NCI-H2227 (cell line): ENCODE data around the gene CECR2.
A peak's percentile ranks its signal among the peaks of the same experiment; 100 is the strongest.
"Not testable (repeated sequence)": the region's sequence is repeated elsewhere in the genome, so short reads cannot be mapped to it uniquely, and the experiment has no call there.

Experiments used
- DNase-seq: peaks from one replicate; lab custom pipeline; 2025; ENCODE audit not compliant: unreplicated experiment; lab: John Stamatoyannopoulos, UW

Gene CECR2

DNA sequence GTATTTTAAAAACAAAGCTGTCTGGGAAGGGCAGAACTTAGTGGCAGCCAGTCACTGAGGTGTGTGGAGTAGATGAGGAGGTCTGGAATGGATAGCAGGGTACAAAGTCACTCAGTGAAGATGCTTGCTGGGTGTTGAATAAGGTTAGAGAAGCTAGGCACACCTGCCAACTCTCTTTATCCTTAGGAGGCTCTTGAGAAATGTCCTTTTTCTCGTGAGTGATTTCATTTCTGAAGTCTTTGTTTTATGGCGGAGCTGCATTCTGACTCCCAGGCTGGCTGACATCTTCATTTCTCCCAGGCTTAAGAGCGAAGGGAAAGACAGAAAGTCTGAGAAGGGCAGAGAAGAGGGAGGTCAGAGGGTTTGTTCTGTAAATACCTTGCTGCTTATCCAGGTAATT, 31.0 kb downstream of the CECR2 start:
- no peak for DNase-seq

DNA sequence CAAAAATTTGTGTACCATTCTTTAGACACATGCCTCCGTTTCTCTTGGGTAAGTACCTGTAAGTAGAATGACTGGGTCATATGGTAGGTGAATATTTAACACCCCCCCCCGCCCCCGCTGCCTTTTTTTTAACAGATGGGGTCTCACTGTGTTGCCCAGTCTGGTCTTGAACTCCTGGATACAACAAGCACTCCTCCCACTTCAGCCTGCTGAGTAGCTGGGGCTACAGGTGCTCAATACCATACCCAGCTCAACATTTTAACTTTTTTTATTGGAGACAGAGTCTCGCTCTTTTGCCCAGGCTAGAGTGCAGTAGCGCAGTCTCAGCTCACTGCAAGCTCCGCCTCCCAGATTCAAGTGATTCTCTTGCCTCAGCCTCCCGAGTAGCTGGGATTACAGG, 32.5 kb downstream of the CECR2 start:
- no peak for DNase-seq

DNA sequence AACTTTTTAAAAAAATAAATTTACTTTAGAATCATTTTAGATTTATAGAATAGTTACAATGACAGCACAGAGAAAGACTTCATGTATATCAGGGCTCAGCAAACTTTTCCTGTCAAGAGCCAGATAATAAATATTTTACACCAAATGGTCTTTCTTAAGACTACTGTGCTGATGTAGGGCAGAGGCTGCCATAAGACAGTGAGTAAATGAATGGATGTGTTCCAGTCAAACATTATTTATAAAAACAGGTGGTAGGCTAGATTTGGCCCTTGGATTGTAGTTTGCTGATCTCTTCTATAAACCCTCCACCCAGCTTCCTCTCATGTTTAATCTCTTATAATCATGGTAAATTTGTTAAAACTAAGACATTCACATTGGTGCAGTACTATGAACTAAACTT, 33.0 kb downstream of the CECR2 start:
- DNase-seq: no peak

DNA sequence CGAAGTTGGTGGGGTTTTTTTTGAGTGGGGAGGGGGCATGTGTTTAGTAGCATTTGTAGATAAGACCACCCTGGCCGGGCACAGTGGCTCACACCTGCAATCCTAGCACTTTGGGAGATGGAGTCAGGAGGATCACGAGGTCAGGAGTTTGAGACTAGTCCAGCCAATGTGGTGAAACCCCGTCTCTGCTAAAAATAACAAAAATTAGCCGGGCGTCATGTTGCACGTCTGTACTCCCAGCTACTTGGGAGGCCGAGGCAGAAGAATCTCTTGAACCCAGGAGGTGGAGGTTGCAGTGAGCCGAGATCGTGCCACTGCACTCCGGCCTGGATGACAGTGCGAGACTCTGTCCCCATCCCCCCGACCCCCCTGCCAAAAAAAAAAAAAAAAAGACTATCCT, 34.6 kb downstream of the CECR2 start:
- no peak for DNase-seq

DNA sequence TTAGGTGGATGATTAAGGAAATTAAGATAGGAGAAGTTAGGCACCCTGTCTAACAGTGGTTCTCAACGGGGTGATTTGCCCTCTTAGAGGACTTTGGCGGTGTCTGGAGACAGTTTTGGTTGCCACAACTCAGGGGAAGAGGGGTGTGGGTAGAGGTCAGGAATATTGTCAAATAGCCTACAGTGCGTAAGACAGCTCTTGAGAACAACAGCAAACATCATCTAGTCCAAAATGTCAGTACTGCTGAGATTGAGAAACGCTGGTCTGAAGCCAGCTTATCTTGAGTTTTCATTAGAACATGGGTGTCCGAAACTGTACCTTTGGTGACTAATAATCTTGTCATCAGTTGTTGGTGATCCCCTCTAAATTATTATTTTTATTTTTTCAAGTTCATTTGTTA, 38.4 kb downstream of the CECR2 start:
- no peak for DNase-seq

DNA sequence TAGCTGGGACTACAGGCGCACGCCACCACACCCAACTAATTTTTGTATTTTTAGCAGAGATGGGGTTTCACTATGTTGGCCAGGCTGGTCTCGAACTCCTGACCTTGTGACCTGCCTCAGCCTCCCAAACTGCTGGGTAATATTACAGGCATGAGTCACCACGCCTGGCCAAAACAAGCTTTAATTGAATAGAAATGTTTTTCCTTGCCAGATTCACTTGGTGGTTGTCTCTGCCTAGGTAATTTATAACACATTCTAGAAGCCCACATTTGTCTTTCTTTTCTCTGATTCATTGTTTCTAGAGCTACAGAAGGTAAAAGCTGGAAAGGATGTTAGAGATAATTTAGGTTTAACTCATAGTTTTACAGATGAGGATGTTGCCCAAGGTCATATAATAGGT, 41.3 kb downstream of the CECR2 start:
- DNase-seq: no peak

DNA sequence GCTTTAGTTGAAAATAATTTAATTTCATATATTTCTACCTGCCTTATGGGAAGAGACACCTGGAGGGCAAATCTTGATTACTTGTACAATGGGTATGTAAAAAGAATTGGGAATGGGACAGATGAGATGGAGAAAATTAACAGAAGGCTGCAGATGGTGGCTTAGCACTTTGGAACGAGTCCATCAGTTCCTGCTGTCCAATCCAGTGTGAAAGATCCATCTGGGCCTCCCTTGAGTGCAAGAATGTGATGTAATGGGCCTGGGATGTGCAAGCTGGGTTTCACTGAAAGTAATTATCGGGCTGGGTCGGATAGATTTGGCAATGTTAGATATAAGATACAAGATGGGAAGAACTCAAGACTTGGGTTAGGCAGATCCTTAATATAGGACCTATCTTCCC, 42.0 kb downstream of the CECR2 start:
- DNase-seq: no peak

DNA sequence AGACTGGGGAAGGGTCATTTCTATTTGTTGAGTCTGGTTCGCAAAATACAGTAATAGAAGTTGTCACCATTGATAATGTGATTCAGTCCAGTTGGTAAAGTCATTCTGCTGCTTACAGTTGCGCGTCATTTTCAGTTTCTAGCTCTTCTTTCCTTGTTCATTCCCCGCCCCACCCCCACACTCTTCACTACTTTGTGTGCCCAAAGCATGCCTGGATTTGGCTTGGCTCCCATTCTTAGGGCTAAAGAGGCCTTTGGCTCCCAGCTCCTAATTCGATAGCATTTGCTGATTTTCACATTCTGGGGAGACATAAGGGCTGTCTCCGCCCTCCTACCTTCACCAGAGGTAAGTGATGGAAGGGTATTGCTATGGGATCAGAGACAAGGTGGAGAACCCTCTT, 43.0 kb downstream of the CECR2 start:
- DNase-seq: no peak

DNA sequence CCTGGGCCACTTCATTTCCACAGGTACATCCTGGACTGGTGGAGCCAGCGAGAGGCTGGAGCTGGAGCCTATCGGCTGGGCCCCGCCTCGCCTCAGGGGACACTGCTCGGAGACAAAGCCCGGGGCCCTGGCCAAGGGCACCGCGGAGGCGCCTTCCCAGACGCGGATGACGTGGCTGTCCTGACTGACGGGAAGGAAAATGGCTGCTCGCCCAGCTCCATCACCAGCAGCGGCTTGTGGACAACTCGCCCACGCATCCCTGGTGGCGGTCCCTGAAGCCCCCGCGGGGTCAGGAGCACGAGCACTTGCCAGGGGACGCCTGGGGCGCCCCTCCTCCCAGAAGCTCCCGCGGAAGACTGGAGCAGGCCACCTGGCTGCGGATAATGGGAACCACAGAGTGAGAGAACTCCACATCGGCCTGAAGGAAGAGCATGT, 49.6 kb downstream of the CECR2 start:
- no peak for DNase-seq

DNA sequence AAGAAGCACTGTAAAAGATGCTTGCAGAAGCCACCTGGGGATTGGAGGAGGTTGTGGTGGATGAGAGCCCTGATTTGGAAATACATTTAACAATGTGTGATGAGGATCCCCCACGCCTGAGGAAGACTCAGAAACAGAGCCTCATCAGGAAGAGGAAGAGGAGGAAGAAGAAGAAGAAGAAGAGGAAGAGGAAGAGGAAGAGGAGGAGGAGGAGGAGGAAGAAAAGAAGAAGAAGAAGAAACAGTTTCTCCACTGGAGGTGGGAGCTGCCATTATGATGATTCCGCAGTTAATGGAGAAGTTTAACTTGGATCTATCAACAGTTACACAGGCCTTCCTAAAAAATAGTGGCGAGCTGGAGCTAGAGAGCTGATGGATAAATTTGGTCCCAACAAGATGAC, 50.1 kb downstream of the CECR2 start:
- DNase-seq: no peak

DNA sequence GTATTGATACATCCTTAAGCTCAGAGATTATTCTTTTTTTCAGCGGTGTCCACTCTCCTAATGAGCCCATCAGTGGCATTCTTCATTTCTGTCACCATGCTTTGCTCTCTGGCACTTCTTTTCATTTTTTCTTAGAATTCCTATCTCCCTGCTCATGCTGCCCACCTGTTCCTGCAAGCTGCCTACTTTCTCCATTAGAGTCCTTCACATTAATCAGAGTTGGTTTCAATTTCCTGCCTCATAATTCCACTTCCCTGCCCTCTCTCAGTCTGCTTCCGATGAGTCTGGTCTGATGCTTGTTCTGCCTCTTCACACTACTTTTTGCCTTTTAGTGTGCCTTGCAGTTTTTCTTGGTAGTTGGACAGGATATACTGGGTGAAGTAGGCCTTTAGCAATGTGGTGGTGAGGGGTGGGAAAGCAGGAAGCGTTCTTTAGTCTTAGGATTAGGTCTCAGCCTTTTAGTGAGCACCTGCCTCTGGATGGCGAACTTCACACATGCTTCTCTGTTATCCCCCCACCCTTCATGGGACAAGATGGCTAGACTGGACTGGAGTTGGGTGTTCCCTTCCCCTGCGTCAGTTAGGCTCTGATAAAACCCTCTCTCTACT, 53.6 kb downstream of the CECR2 start:
- no peak for DNase-seq

DNA sequence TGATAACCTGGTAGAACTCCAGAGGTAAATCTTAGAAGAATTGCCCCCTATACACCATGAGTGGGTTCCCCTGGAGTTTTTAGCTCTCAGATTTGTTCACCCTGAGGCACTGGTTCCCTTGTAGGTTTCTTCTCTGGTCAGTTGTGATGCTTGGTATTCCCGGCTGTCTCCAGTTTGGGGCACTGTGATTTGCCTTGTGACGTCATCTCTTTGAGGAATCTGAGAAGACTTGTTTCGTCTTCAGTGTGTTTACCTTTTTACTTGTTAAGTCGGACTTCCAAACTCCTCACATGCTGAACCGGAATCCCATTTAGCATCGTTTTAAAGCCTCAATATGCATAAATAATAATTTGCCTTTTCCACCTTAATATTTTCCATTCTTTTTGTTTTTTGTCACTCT, 54.4 kb downstream of the CECR2 start:
- no peak for DNase-seq

DNA sequence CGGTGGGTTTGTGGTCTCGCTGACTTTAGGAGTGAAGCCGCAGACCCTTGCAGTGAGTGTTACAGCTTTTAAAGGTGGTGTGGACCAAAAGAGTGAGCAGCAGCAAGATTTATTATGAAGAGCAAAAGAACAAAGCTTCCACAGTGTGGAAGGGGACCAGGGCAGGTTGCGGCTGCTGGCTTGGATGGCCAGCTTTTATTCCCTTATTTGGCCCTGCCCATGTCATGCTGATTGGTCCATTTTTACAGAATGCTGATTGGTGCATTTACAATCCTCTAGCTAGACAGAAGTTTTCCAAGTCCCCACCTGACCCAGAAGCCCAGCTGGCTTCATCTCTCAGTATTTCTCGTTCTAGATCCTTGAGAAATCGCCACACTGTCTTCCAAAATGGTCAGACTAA, 58.3 kb downstream of the CECR2 start:
- DNase-seq: not testable (repeated sequence)

DNA sequence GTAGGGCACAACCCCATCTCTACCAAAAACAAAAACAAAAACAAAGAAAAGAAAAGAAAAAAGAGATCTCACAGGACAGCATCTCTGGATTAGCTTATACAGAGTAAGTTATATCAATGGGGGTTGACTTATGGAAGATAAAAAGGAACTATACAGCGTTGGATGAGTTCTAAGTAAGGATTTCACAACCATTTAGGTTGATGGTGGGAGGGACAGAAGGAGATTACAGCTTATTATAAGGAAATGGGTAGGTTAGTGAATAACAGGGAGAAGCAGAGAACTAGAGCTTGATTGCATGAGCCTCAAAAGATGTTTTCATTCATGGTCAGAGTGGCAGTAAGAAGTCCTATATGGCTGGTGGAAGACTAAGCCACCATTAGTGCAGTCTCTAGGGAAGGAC, 60.3 kb downstream of the CECR2 start:
- DNase-seq: no peak

DNA sequence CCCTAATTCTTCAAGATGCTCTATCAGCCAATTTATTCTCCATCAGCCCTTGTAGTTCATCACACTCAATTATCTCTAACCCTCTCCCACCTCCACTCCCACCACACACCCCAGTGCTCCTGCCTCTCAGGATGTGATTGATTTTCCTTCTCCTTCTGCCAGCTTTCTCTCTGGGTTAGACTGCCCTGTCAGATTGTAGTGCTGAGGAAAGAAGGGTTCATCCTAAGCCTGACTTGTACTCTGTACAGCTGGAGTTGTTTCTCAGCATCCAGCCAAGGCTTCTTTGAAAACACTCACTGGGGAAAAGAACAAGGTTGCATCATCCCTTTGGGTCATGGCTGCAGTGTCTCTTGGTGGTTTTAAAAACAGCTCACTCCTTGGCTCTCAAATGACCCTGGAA, 61.2 kb downstream of the CECR2 start:
- DNase-seq: peak; percentile 49

DNA sequence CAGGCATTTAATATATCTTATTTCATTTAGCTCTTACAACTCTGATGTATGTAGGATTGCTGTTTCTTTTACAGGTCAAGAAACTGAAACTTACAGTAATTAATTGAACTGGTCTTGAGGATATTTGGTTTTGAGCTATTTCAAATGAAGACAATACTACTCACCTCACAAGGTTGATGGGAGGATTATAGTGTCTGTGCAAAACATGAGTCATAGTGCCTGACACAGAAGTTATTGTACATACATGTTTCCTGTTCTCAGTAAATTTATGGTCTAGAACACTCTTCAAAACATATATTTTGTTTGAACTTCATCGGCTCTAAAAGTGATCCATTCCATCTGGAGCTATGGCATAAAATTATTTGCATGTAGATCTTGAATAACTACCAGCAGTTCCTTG, 61.9 kb downstream of the CECR2 start:
- no peak for DNase-seq

DNA sequence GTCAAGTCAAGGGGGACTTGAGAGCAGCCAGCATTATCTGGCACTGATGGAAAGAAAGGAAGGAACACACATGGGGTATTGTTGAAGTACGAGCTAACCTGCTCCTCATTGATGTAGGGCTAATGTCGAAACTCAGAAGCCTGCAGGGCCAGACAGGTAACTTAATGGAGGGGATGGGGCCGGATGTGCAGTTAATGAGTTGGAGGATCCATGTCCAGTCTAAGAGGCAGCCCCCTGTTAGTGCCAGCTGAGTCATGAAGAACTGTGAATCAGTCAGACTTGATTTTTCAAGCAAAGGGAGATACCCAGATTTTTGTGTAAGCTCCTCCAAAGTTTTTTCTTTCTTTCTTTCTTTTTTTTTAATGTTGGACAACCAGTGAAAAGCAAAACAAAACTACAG, 65.6 kb downstream of the CECR2 start:
- no peak for DNase-seq

DNA sequence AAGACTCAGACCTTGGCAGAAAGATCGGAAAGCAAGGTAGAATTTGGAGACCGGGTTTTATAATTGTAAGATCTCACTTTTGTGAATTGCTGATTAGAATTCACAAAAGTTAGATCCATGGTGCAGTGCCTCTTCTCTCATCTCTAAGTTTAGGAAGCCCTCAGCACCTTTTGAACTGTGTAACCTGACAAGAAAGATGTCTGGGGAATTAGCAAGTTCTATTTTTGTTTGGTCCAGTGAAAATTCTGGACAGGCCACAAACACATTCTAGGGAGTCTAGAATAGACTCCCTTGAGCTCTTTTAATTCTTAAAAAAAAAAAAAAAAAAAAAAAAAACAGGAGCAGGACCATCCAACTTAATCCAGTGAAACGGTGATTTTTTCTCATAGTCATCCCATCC, 66.1 kb downstream of the CECR2 start:
- DNase-seq: no peak

DNA sequence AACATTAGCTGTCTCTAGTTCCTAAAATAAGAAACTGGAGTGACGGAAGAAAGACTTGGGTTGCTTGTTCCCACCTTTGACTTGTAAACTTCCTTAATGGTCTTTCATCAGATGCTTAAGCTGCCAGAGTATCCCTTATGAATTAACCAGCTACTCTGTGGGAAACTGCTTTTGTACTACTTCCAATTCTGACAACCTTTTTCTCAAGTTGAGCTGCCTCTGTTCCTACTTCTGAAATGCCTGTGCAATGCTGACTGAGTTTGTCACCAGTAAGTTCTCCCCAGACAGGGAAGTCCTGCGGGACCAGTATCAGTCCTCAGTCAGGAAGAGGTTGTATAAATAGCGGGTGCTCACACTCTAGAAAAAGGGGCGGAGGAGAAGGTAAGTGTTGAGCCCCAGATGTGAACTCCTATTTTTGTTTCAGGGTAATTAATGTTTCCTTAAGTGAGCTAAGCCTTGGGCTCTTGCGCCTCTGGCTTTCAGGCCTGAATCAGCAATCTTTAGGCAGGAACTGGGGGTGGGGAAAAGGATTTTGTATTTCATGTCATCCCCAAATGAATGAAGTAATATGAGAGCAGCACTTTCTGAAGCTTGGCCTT, 67.2 kb downstream of the CECR2 start:
- peak; percentile 24 for DNase-seq

DNA sequence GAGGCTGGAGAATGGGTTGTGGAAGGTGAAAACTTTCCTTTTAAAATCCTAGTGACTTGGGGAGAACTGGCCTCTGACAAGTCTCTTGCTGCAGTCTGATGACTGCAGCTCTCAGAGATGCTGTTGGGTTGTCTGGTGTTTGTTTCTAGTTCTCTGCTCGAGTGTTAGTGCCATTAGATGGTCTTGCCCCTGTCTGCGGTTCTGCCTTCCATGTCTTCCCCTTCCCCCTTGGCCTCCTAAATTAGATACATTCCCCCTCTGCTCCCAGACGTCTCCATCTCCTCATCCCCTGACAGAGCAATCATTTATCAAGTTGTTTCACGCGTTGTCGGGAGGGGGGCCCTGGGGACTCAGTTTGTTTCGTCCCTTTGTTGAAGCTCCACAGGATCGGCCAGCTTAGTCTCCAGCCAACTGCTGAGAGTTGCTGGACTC, 67.7 kb downstream of the CECR2 start:
- DNase-seq: peak; percentile 32

DNA sequence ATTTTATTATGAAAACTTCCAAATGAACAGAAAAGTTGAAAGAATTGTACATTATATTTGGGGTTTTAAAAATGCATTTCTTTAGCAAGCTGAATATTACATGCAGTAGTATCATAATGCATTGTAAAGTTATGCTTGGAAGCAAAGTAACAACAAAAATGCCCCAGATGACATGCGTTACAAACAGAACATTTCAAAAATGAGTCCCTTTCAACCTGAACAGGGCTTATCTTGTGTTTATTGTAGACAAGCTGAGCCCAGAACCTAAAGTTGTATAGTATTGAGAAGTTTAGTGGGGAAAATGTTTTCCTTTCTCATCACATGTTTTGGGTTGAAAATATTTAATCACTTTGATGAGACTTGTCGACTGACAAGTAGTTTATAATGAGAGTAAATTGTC, 68.8 kb downstream of the CECR2 start:
- DNase-seq: no peak

DNA sequence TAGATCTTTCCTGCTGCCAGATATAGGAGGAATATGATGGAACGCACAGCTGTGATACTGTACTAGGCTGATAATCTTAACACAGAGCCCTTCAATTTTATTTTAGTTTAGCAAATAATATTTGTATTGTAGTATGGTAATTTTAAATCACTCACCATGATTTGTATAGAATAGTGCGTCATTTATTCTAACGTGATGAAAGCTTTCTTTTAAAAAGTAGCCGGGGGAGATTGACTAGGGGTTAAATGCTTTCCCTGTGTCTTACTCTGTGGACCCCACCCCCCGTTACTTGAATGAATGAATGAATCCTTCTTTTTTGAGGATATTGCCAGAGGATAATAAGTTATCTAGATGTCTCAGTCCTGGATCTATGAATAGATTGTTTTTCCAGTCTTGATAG, 72.1 kb downstream of the CECR2 start:
- no peak for DNase-seq
